HCT116 (cell line): ENCODE measurements around the gene RASGRP2. TPM values are rescaled to one million over a fixed set of nuclear protein-coding genes. Genes with fewer than 3 reads are reported as not detected.
A peak's percentile ranks its signal among the peaks of the same experiment; 100 is the strongest.

Source experiments
- ATAC-seq: fragments of 200-7000 bp; cut with Tn5 transposase; 2 replicates; pipeline ENCODE4 v1.9.1; 2020; ENCODE audit warnings: mild to moderate bottlenecking, moderate library complexity
- BruUV-seq: library from RNA; stranded (reverse); fragments of 400-500 nt; replicated peaks from 2 replicates; lab custom pipeline; 2021; lab: Mats Ljungman, UMichigan
- CTCF ChIA-PET: fragments of 300-600 bp; sonication (Branson Sonifier 250); formaldehyde crosslinking; loops from one replicate; lab custom pipeline; 2021; ENCODE audit warnings: antibody characterized with exemption; lab: Charles Lee
- POLR2A ChIA-PET: fragments of 300-600, 350-600 bp; sonication (Branson Sonifier 250); formaldehyde crosslinking; loops from one replicate; lab custom pipeline; 2021; ENCODE audit warnings: antibody characterized with exemption; lab: Charles Lee
- RAD21 ChIA-PET, 2 experiments: fragments of 300-600 bp; sonication (Branson Sonifier 250); formaldehyde crosslinking; loops; one replicate each; lab custom pipeline; 2023; ENCODE audit warnings: low total read pairs in 2 of 2; ENCODE audit not compliant: uncharacterized antibody in 2 of 2, unreplicated experiment in 2 of 2, low non-redundant PET in 1 of 2; lab: Charles Lee
- DNase-seq: peaks from one replicate; pipeline ENCODE4 v3.0.0-alpha.2; 2010; ENCODE audit warnings: low read depth, low spot score
- H2AFZ ChIP-seq: fragments of 200-600 bp; shearing (Covaris generic), sonication (generic); 2 replicates; pipeline ENCODE4 v1.6.1; 2017; ENCODE audit warnings: low read depth, mixed run types, mixed read lengths, antibody characterized with exemption, low read length; ENCODE audit not compliant: poor library complexity, severe bottlenecking
- H3K27ac ChIP-seq: 2 replicates; pipeline ENCODE4 v1.5.1; 2012; ENCODE audit warnings: low read depth, low read length
- H3K27me3 ChIP-seq: fragments of 200-600 bp; sonication (generic); 2 replicates; pipeline ENCODE4 v1.6.1; 2016; ENCODE audit warnings: mixed run types, low read length, mixed read lengths; ENCODE audit not compliant: insufficient read depth
- H3K36me3 ChIP-seq, 2 experiments: fragments of 200-500 bp in 1 of 2; fragments of 200-600 bp in 1 of 2; sonication (Bioruptor generic) in 1 of 2; sonication (generic) in 1 of 2; 2 replicates each; pipeline versions ENCODE4 v1.5.1 to v1.6.1; 2014 to 2016; ENCODE audit warnings: low read length in 2 of 2, inconsistent platforms in 1 of 2, mixed read lengths in 1 of 2, mixed run types in 1 of 2; ENCODE audit not compliant: insufficient read depth in 2 of 2, control insufficient read depth in 1 of 2
- H3K4me1 ChIP-seq, 2 experiments: fragments of 200-600 bp in 1 of 2; sonication (generic) in 1 of 2; 2 replicates each; pipeline versions ENCODE4 v1.5.1 to v1.6.1; 2012 to 2017; ENCODE audit warnings: low read length in 2 of 2, inconsistent platforms in 1 of 2, mild to moderate bottlenecking in 1 of 2, mixed read lengths in 1 of 2, mixed run types in 1 of 2, moderate library complexity in 1 of 2; ENCODE audit not compliant: insufficient read depth in 2 of 2, control insufficient read depth in 1 of 2
- H3K4me2 ChIP-seq: fragments of 200-600 bp; sonication (generic); 2 replicates; pipeline ENCODE4 v1.6.1; 2017; ENCODE audit warnings: mixed run types, low read length, mixed read lengths
- H3K4me3 ChIP-seq, 2 experiments: fragments of 200-600 bp in 1 of 2; sonication (generic) in 1 of 2; replicated peaks in 1 of 2; 2 replicates each; pipeline ENCODE4 v1.5.1; 2011 to 2016; ENCODE audit warnings: low read length in 2 of 2, control low read depth in 1 of 2, low read depth in 1 of 2, mild to moderate bottlenecking in 1 of 2, mixed read lengths in 1 of 2, mixed run types in 1 of 2
- H3K79me2 ChIP-seq: fragments of 200-600 bp; sonication (generic); 2 replicates; pipeline ENCODE4 v1.6.1; 2017; ENCODE audit warnings: mild to moderate bottlenecking, mixed run types, low read length, moderate library complexity, mixed read lengths; ENCODE audit not compliant: insufficient read depth
- H3K9ac ChIP-seq: fragments of 200-600 bp; sonication (generic); 2 replicates; pipeline ENCODE4 v1.6.1; 2016; ENCODE audit warnings: low read length, mixed read lengths
- H3K9me2 ChIP-seq: fragments of 200-600 bp; sonication (generic), shearing (Covaris generic); 2 replicates; pipeline ENCODE4 v1.6.1; 2017; ENCODE audit warnings: mixed run types, mild to moderate bottlenecking, moderate library complexity; ENCODE audit not compliant: insufficient read depth
- H3K9me3 ChIP-seq, 2 experiments: fragments of 200-500 bp in 1 of 2; fragments of 200-600 bp in 1 of 2; sonication (Bioruptor generic) in 1 of 2; sonication (generic) in 1 of 2; 2 replicates each; pipeline ENCODE4 v1.6.1; 2014 to 2017; ENCODE audit warnings: low read length in 2 of 2, mixed read lengths in 2 of 2, inconsistent platforms in 1 of 2, low read depth in 1 of 2, mild to moderate bottlenecking in 1 of 2, mixed run types in 1 of 2, moderate library complexity in 1 of 2; ENCODE audit not compliant: control insufficient read depth in 1 of 2, insufficient read depth in 1 of 2
- H4K20me1 ChIP-seq: fragments of 200-600 bp; sonication (generic), shearing (Covaris generic); 2 replicates; pipeline ENCODE4 v1.6.1; 2017; ENCODE audit warnings: mixed run types, mild to moderate bottlenecking, moderate library complexity; ENCODE audit not compliant: insufficient read depth
- intact Hi-C: fragments of 100-400 bp; cut with micrococcal nuclease; formaldehyde crosslinking; loops from 2 replicates; pipeline ENCODE4 v1.10.0; 2022
- total RNA-seq: library from RNA; stranded (reverse); gene quantifications from one replicate; pipeline ENCODE4 v1.2.1, GENCODE V29; 2021; ENCODE audit not compliant: unreplicated experiment
- TF ChIP-seq, protein P1 (sequence below): IDR thresholded peaks from 2 replicates; pipeline ENCODE4 v1.6.1; 2011; ENCODE audit warnings: mild to moderate bottlenecking, low read length, moderate library complexity; ENCODE audit not compliant: insufficient replicate concordance; ENCODE audit errors: extremely low read depth
- TF ChIP-seq, protein P2 (sequence below), 3 experiments: fragments of 200-600 bp in 1 of 3; sonication (generic) in 1 of 3; IDR thresholded peaks in 2 of 3; conservative IDR thresholded peaks in 1 of 3; 2 replicates each; pipeline ENCODE4 v1.5.1; 2012 to 2017; ENCODE audit warnings: low read depth in 2 of 3, low read length in 2 of 3, antibody characterized with exemption in 1 of 3, borderline replicate concordance in 1 of 3, control low read depth in 1 of 3, mild to moderate bottlenecking in 1 of 3, mixed read lengths in 1 of 3, mixed run types in 1 of 3, moderate library complexity in 1 of 3; ENCODE audit not compliant: insufficient read depth in 1 of 3

The RASGRP2 gene
- total RNA-seq, 1 experiment from 2014 or later = 12.8 TPM

DNA sequence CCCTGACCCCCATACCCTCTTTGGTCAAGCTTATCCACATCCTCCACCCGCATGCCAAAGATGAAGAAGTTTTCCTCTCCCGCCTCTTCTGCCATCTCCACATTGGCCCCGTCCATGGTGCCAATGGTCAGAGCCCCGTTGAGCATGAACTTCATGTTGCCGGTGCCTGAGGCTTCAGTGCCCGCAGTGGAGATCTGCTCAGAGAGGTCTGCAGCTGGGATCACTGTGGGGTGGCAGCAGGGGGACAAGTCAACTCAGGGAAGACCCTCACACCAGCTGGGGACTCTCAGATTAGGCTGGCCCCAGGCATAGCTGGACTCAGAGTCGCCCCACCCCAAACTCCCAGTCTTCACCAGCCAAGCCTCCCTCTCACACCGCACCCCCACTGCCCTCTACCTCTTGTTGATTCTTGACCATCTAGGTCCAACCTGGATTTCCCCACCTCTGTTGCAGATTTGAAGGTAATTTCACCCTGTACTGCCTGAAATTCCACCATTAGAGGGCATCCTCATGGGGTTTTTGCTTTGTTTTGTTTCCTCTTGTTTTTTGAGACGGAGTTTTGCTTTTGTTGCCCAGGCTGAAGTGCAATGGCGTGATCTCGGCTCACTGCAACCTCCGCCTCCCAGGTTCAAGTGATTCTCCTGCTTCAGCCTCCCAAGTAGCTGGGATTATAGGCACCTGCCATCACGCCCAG, 6.6 kb upstream of the RASGRP2 start:
- Histone ChIP-seq H3K9me2 (no peaks in the 10 kb centered on the region), H3K4me2 (no peak overlapping the region), H3K9me3 (no peaks in the 10 kb centered on the region), H3K4me1 (no peaks in the 10 kb centered on the region), H2AFZ (no peak overlapping the region), H3K9ac (no peak overlapping the region), H3K27ac (no peak overlapping the region), H3K4me3 (no peak overlapping the region), H3K36me3 (no peaks in the 10 kb centered on the region), H4K20me1 (no peaks in the 10 kb centered on the region), H3K27me3 (no peaks in the 10 kb centered on the region), H3K79me2 (no peaks in the 10 kb centered on the region)
- BruUV-seq = no TSS peak
- POLR2A ChIA-PET = no interaction called here
- intact Hi-C loops = no loop called here
- DNase-seq (no peak), ATAC-seq (0 out of 2 replicates have a peak, but pooled peaks have one; percentile 18)
- TF ChIP-seq, protein P1, sequence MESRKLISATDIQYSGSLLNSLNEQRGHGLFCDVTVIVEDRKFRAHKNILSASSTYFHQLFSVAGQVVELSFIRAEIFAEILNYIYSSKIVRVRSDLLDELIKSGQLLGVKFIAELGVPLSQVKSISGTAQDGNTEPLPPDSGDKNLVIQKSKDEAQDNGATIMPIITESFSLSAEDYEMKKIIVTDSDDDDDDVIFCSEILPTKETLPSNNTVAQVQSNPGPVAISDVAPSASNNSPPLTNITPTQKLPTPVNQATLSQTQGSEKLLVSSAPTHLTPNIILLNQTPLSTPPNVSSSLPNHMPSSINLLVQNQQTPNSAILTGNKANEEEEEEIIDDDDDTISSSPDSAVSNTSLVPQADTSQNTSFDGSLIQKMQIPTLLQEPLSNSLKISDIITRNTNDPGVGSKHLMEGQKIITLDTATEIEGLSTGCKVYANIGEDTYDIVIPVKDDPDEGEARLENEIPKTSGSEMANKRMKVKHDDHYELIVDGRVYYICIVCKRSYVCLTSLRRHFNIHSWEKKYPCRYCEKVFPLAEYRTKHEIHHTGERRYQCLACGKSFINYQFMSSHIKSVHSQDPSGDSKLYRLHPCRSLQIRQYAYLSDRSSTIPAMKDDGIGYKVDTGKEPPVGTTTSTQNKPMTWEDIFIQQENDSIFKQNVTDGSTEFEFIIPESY = no peak
- TF ChIP-seq, protein P2, sequence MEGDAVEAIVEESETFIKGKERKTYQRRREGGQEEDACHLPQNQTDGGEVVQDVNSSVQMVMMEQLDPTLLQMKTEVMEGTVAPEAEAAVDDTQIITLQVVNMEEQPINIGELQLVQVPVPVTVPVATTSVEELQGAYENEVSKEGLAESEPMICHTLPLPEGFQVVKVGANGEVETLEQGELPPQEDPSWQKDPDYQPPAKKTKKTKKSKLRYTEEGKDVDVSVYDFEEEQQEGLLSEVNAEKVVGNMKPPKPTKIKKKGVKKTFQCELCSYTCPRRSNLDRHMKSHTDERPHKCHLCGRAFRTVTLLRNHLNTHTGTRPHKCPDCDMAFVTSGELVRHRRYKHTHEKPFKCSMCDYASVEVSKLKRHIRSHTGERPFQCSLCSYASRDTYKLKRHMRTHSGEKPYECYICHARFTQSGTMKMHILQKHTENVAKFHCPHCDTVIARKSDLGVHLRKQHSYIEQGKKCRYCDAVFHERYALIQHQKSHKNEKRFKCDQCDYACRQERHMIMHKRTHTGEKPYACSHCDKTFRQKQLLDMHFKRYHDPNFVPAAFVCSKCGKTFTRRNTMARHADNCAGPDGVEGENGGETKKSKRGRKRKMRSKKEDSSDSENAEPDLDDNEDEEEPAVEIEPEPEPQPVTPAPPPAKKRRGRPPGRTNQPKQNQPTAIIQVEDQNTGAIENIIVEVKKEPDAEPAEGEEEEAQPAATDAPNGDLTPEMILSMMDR (IDR thresholded peaks at IDR 0.05 in 2 of 3, conservative IDR thresholded peaks at IDR 0.05 in 1 of 3; ENCODE audit: borderline replicate concordance in 1 of 3, insufficient read depth in 1 of 3, low read depth in 2 of 3, low read length in 2 of 3) = 0 out of 6 replicates have a peak, but pooled peaks of 2 of the 3 experiments have one; percentile 5 to 10
- CTCF ChIA-PET = no interaction called here
- RAD21 ChIA-PET = no interaction called here
